GM10266 (cell line): ENCODE data around the gene GLB1L3.

Source experiments
- DNase-seq: peaks from one replicate; pipeline ENCODE4 v3.0.0; 2012; ENCODE audit errors: extremely low spot score
- CTCF ChIP-seq: IDR thresholded peaks from 2 replicates; pipeline ENCODE4 v1.5.1; 2012; ENCODE audit warnings: mild to moderate bottlenecking, low read depth; ENCODE audit not compliant: control insufficient read depth, insufficient read depth; ENCODE audit errors: missing control alignments

Gene GLB1L3

GRCh38 chr11:134287561-134287960, 11.4 kb downstream of the GLB1L3 start:
- no peak for TF ChIP-seq CTCF
- no peak for DNase-seq

GRCh38 chr11:134288486-134288885, 12.3 kb downstream of the GLB1L3 start:
- no peak for DNase-seq
- TF ChIP-seq CTCF: no peak

- no peak for DNase-seq
- TF ChIP-seq CTCF: no peak
Measured at GRCh38 chr11:134289167-134289566, 13.0 kb downstream of the GLB1L3 start.

GRCh38 chr11:134289789-134290188, 13.6 kb downstream of the GLB1L3 start:
- no peak for DNase-seq
- no peak for TF ChIP-seq CTCF

GRCh38 chr11:134290646-134291045, 14.5 kb downstream of the GLB1L3 start:
- TF ChIP-seq CTCF: no peak
- no peak for DNase-seq

GRCh38 chr11:134291196-134291595, 15.0 kb downstream of the GLB1L3 start:
- DNase-seq: no peak
- no peak for TF ChIP-seq CTCF

- no peak for DNase-seq
- no peak for TF ChIP-seq CTCF
Measured at GRCh38 chr11:134292661-134293060, 16.5 kb downstream of the GLB1L3 start.
